Naive thymus-derived CD8-positive, alpha-beta T cell (primary cell): ENCODE measurements around the gene MRGPRE. TPM values are rescaled to one million over a fixed set of nuclear protein-coding genes. Genes with fewer than 3 reads are reported as not detected.

Experiments
- ATAC-seq, 2 donors: fragments of 150-1000 bp; cut with Tn5 transposase in 1 of 2; sonication (Bioruptor Pico), chemical (Tn5 transposase) in 1 of 2; 1 replicate in 1 of 2; 2 replicates in 1 of 2; pipeline ENCODE4 v1.10.0; 2021; ENCODE audit warnings: mild to moderate bottlenecking in 2 of 2, moderate library complexity in 2 of 2
- POLR2A ChIA-PET: fragments of 350-600 bp; sonication (Branson Sonifier 250); formaldehyde crosslinking; loops from one replicate; lab custom pipeline; 2021; ENCODE audit warnings: antibody characterized with exemption; lab: Charles Lee
- DNase-seq, 10 donors: peaks; one replicate each; pipeline versions ENCODE4 v3.0.0 to v3.0.0-alpha.2; 2020 to 2022
- H3K27ac Mint-ChIP-seq, 10 donors: one replicate each; pipeline ENCODE4 v1.8.0; 2020 to 2022; ENCODE audit warnings: mild to moderate bottlenecking in 10 of 10, mixed read lengths in 10 of 10, moderate library complexity in 4 of 10, inconsistent platforms in 1 of 10
- H3K27me3 Mint-ChIP-seq, 5 donors: one replicate each; pipeline ENCODE4 v1.8.0; 2021 to 2022; ENCODE audit warnings: mixed read lengths in 5 of 5
- H3K36me3 Mint-ChIP-seq, 3 donors: one replicate each; pipeline ENCODE4 v1.8.0; 2020 to 2022; ENCODE audit warnings: mixed read lengths in 3 of 3, mild to moderate bottlenecking in 2 of 3, inconsistent platforms in 1 of 3
- H3K4me1 Mint-ChIP-seq, 4 donors: one replicate each; pipeline ENCODE4 v1.8.0; 2021 to 2022; ENCODE audit warnings: mixed read lengths in 4 of 4
- H3K4me3 Mint-ChIP-seq, 10 donors: one replicate each; pipeline ENCODE4 v1.8.0; 2020 to 2022; ENCODE audit warnings: mild to moderate bottlenecking in 10 of 10, mixed read lengths in 10 of 10, moderate library complexity in 6 of 10, inconsistent platforms in 1 of 10
- H3K9me3 Mint-ChIP-seq, 9 donors: one replicate each; pipeline ENCODE4 v1.8.0; 2020 to 2022; ENCODE audit warnings: mixed read lengths in 9 of 9, mild to moderate bottlenecking in 3 of 9, inconsistent platforms in 1 of 9, moderate library complexity in 1 of 9
- polyA plus RNA-seq, 3 donors: library from polyadenylated mRNA; unstranded; fragments of 300-500 nt; fragmentation: Illumina TruSeq; gene quantifications; one replicate each; pipeline ENCODE4 v1.2.3, GENCODE V29; 2021
- total RNA-seq, 8 experiments: library from RNA in 2 of 8; stranded (reverse) in 2 of 8; gene quantifications; one replicate each; pipeline ENCODE4 v1.2.3 and lab custom pipeline; 2021 to 2026

Gene MRGPRE
- total and polyA plus RNA-seq, 5 experiments from 2014 or later: not detected

- Mint-ChIP-seq H3K9me3 (no peaks in the 10 kb centered on the region), H3K27ac (no peak overlapping the region), H3K27me3 (peaks cover 0 to 42% (median 10%) of the 10 kb centered on the region in 5 donors), H3K4me3 (no peak overlapping the region), H3K4me1 (peaks cover under 1 to 16% (median 12%) of the 10 kb centered on the region in 4 donors), H3K36me3 (no peaks in the 10 kb centered on the region)
- no peak for ATAC-seq
- POLR2A ChIA-PET: no interaction called here
- DNase-seq: peak in 1 of 10 donors; percentile 46
These were observed 14.3 kb downstream of the MRGPRE start for GRCh38 chr11:3217818-3218482.

- H3K27me3 Mint-ChIP-seq: peaks cover 5 to 34% (median 7%) of the 10 kb centered on the region in 5 donors
- H3K4me3 Mint-ChIP-seq: no peak overlapping the region
- no peak overlapping the region for H3K27ac Mint-ChIP-seq
- DNase-seq (no peak), ATAC-seq (no peak)
- POLR2A ChIA-PET: no interaction called here
- H3K9me3 Mint-ChIP-seq: peaks cover 2 to 11% (median 8%) of the 10 kb centered on the region in 9 donors
- peaks cover 0 to 12% (median 7%) of the 10 kb centered on the region in 4 donors for H3K4me1 Mint-ChIP-seq
- peaks cover 0 to 6% (median 5%) of the 10 kb centered on the region in 3 donors for H3K36me3 Mint-ChIP-seq
These were observed 16.1 kb downstream of the MRGPRE start for GRCh38 chr11:3216027-3216525.

GRCh38 chr11:3215346-3216026 is 16.7 kb downstream of the MRGPRE start:
- Mint-ChIP-seq H3K4me3 (no peak overlapping the region), H3K36me3 (peaks cover 0 to 8% (median 5%) of the 10 kb centered on the region in 3 donors), H3K9me3 (peaks cover 4 to 17% (median 12%) of the 10 kb centered on the region in 9 donors), H3K27ac (no peak overlapping the region), H3K27me3 (peaks cover 5 to 34% (median 7%) of the 10 kb centered on the region in 5 donors), H3K4me1 (peaks cover 0 to 12% (median 7%) of the 10 kb centered on the region in 4 donors)
- POLR2A ChIA-PET: no interaction called here
- ATAC-seq (no peak), DNase-seq (peak in 1 of 10 donors; percentile 46)

- H3K36me3 Mint-ChIP-seq: peaks cover 0 to 8% (median 5%) of the 10 kb centered on the region in 3 donors
- H3K27me3 Mint-ChIP-seq: peaks cover 2 to 34% (median 7%) of the 10 kb centered on the region in 5 donors
- peaks cover 4 to 17% (median 12%) of the 10 kb centered on the region in 9 donors for H3K9me3 Mint-ChIP-seq
- peaks cover 0 to 12% (median 8%) of the 10 kb centered on the region in 4 donors for H3K4me1 Mint-ChIP-seq
- H3K27ac Mint-ChIP-seq: no peak overlapping the region
- DNase-seq (peak in 1 of 10 donors; percentile 8), ATAC-seq (no peak)
- POLR2A ChIA-PET: no interaction called here
- no peak overlapping the region for H3K4me3 Mint-ChIP-seq
These were observed 17.9 kb downstream of the MRGPRE start for GRCh38 chr11:3214420-3214699.

DNA sequence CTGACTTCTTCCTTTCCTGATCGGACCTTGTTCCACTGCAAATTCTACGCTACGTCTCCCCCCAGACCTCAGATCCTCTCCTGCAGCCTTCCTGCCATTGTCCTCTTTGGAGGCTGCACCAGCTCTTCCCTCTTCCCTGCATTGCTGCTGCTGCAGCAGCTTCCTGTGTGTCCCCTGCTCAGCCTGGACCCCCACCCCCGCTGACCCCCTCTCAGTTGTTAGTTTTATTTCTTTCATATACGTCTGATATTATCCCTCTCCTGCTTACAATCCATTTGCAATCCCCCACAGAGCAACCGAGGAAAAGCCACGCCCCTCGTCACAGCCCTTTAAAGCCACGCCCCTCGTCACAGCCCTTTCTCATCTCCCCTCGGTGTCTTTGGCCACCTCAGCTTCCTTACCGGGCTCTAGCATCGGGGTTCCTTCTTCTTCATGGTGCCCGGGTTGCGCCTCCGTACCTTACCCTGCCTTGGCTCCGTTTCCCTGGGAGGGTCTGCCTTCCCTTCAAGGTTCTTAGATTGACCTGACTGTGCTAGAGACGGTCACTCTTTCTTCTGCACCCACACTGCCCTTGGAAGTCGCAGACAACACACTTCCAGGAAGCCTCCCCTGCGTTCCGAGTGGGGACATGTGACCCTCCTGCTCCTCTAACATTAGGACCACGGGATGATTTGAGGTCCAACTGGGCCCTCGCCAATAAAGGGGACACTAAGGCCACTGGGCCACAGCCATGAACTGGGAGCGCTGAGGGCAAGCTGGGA is 18.4 kb downstream of the MRGPRE start:
- H3K36me3 Mint-ChIP-seq: peaks cover 0 to 8% (median 5%) of the 10 kb centered on the region in 3 donors
- H3K27ac Mint-ChIP-seq: no peak overlapping the region
- no peak overlapping the region for H3K4me3 Mint-ChIP-seq
- H3K27me3 Mint-ChIP-seq: peaks cover 2 to 34% (median 7%) of the 10 kb centered on the region in 5 donors
- ATAC-seq: no peak
- peaks cover 0 to 12% (median 8%) of the 10 kb centered on the region in 4 donors for H3K4me1 Mint-ChIP-seq
- DNase-seq: peak in 1 of 10 donors; percentile 28
- POLR2A ChIA-PET: no interaction called here
- peaks cover 4 to 17% (median 12%) of the 10 kb centered on the region in 9 donors for H3K9me3 Mint-ChIP-seq

- Mint-ChIP-seq H3K4me3 (no peak overlapping the region), H3K9me3 (peaks cover 4 to 17% (median 12%) of the 10 kb centered on the region in 9 donors), H3K36me3 (peaks cover 0 to 8% (median 5%) of the 10 kb centered on the region in 3 donors), H3K4me1 (peaks cover 0 to 11% (median 6%) of the 10 kb centered on the region in 4 donors), H3K27ac (no peak overlapping the region), H3K27me3 (peaks cover 0 to 7% (median 0%) of the 10 kb centered on the region in 5 donors)
- no peak for ATAC-seq
- peak in 1 of 10 donors; percentile 38 for DNase-seq
- POLR2A ChIA-PET: no interaction called here
These were observed 23.9 kb downstream of the MRGPRE start for GRCh38 chr11:3208272-3208671.

DNA sequence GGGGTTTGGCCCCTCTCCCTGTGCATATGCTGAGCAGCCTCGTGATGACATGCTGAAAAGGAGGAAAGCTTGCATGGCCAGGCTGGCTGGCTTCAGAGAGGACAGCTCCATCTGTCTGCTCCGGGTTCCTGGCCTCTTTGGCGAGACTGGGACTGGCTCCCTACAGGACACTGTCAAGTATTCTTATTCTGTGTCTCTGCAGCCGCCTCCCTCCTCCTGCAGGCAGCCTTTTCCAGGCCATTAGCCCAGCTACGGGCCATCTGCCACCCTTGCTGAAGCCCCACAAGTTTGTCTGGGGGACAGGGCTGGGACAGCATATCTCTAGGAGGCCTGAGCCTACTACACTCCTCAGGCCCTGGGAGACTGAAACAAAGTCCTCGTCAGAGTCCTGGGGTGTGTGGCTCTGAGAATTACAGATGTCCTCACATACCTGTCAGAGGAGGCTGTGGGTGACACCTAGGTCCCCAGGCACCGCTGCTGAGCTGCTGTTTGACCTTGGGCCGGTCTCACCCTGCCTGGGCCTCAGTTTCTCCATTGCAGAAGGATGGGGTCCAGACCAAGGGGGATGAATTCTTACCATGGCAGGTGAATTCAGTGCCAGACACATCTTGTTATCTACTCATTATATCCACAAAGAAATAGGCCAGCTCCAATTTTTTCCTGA is 24.6 kb downstream of the MRGPRE start:
- Mint-ChIP-seq H3K36me3 (peaks cover 0 to 8% (median 5%) of the 10 kb centered on the region in 3 donors), H3K9me3 (peaks cover 4 to 17% (median 12%) of the 10 kb centered on the region in 9 donors), H3K4me3 (no peak overlapping the region), H3K4me1 (peaks cover 2 to 14% (median 7%) of the 10 kb centered on the region in 4 donors), H3K27ac (no peak overlapping the region), H3K27me3 (peaks cover 0 to 7% (median 2%) of the 10 kb centered on the region in 5 donors)
- DNase-seq: peak in 1 of 10 donors; percentile 35
- ATAC-seq: no peak
- POLR2A ChIA-PET: no interaction called here

- peak in 1 of 10 donors; percentile 19 for DNase-seq
- H3K4me3 Mint-ChIP-seq: no peak overlapping the region
- H3K36me3 Mint-ChIP-seq: peaks cover 0 to 8% (median 4%) of the 10 kb centered on the region in 3 donors
- peaks cover 4 to 22% (median 11%) of the 10 kb centered on the region in 4 donors for H3K4me1 Mint-ChIP-seq
- no peak overlapping the region for H3K27ac Mint-ChIP-seq
- POLR2A ChIA-PET: no interaction called here
- H3K9me3 Mint-ChIP-seq: peaks cover 3 to 14% (median 12%) of the 10 kb centered on the region in 9 donors
- no peak for ATAC-seq
- H3K27me3 Mint-ChIP-seq: peaks cover 0 to 6% (median 4%) of the 10 kb centered on the region in 5 donors
These were observed 25.4 kb downstream of the MRGPRE start for GRCh38 chr11:3206922-3207204.

GRCh38 chr11:3206156-3206921 is 25.9 kb downstream of the MRGPRE start:
- Mint-ChIP-seq H3K4me1 (peaks cover 4 to 25% (median 11%) of the 10 kb centered on the region in 4 donors), H3K27me3 (peaks cover 0 to 8% (median 3%) of the 10 kb centered on the region in 5 donors), H3K36me3 (peaks cover 0 to 5% (median 0%) of the 10 kb centered on the region in 3 donors), H3K4me3 (no peak overlapping the region), H3K9me3 (peaks cover 0 to 9% (median 7%) of the 10 kb centered on the region in 9 donors), H3K27ac (peak overlapping the region in 1 of 10 donors; percentile 93)
- peak in 1 of 10 donors; percentile 9 for DNase-seq
- no peak for ATAC-seq
- POLR2A ChIA-PET: no interaction called here

- DNase-seq (peak in 2 of 10 donors; percentile 19 to 51), ATAC-seq (no peak)
- peaks cover 0 to 8% (median 3%) of the 10 kb centered on the region in 5 donors for H3K27me3 Mint-ChIP-seq
- peak overlapping the region in 1 of 10 donors; percentile 68 for H3K4me3 Mint-ChIP-seq
- H3K27ac Mint-ChIP-seq: peak overlapping the region in 3 of 10 donors; percentile 11 to 93 (median 62)
- H3K9me3 Mint-ChIP-seq: peaks cover 0 to 6% (median 0%) of the 10 kb centered on the region in 9 donors
- H3K36me3 Mint-ChIP-seq: no peaks in the 10 kb centered on the region
- H3K4me1 Mint-ChIP-seq: peaks cover 4 to 29% (median 11%) of the 10 kb centered on the region in 4 donors
- POLR2A ChIA-PET: no interaction called here
These were observed 26.7 kb downstream of the MRGPRE start for GRCh38 chr11:3205261-3206155.
